ENCODE results near the gene COQ2.
"Not testable (repeated sequence)": the region's sequence is repeated elsewhere in the genome, so short reads cannot be mapped to it uniquely, and the experiment has no call there.

GRCh38 chr4:83288381-83288780 lies 3.8 kb upstream of the COQ2 start:
- TF ChIP-seq CTCF, POLR2A (IDR thresholded peaks at IDR 0.05): not testable (repeated sequence)
